ENCODE measurements around the gene TACR1. TPM values are rescaled to one million over a fixed set of nuclear protein-coding genes. Genes with fewer than 3 reads are reported as not detected.

Gene TACR1
- total and polyA plus RNA-seq, 2 donors (not counting 1 experiment from before 2014, with no cell fraction given) = 0.01 to 0.05 TPM

DNA sequence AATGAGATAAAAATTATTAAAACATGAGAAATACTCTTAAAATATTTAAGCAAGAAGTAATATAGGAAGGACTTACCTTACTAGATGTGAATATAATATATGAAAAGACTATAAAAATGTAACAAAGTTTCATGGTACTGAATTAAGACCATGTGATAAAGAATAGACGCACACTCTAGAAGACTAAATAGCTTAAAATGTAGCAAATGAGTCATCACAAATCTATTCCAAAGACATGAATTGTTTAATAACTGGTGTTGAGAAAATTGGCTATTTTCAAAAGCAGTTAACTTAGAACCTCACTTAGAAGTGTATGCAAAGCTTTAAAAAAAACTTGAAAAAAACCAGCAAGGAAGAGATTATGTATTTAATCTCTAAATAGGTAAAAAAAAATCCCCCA lies 176.8 kb downstream of the TACR1 start:
- Mint-ChIP-seq H3K27me3 (no peaks in the 10 kb centered on the region), H3K27ac (no peak overlapping the region), H3K4me3 (no peak overlapping the region), H3K9me3 (ENCODE audit: insufficient read depth) (peaks cover 3% of the 10 kb centered on the region), H3K4me1 (no peaks in the 10 kb centered on the region)
- Histone ChIP-seq H3K9ac (ENCODE audit: low read length) (no peak overlapping the region), H3K9me3 (ENCODE audit: control extremely low read depth in 1 of 3, control insufficient read depth in 2 of 3, insufficient read depth in 1 of 3, low read length in 2 of 3) (no peaks in the 10 kb centered on the region), H2AFZ (ENCODE audit: insufficient read depth, low read depth, low read length, poor library complexity, severe bottlenecking) (no peak overlapping the region), H3K79me2 (ENCODE audit: control insufficient read depth, insufficient read depth, low read length) (no peaks in the 10 kb centered on the region), H3K27me3 (replicated peaks in 1 of 4; ENCODE audit: control extremely low read depth in 1 of 4, control insufficient read depth in 3 of 4, insufficient read depth in 4 of 4, low read length in 3 of 4) (no peaks in the 10 kb centered on the region), H3K36me3 (replicated peaks in 1 of 2; ENCODE audit: control extremely low read depth in 1 of 2, control insufficient read depth in 1 of 2, extremely low read depth in 1 of 2, insufficient read depth in 2 of 2, low read length in 1 of 2) (no peaks in the 10 kb centered on the region), H3K27ac (ENCODE audit: low read length in 2 of 2) (no peak overlapping the region), H3K4me1 (ENCODE audit: control insufficient read depth in 2 of 2, insufficient read depth in 2 of 2, low read length in 2 of 2) (no peaks in the 10 kb centered on the region), H4K20me1 (ENCODE audit: control insufficient read depth, insufficient read depth, low read length, poor library complexity, severe bottlenecking) (no peaks in the 10 kb centered on the region), H3K4me2 (replicated peaks; ENCODE audit: low read depth, low read length, poor library complexity, severe bottlenecking) (no peak overlapping the region), H3K4me3 (ENCODE audit: control extremely low read depth in 1 of 5, extremely low read depth in 1 of 5, insufficient read depth in 1 of 5, low read depth in 2 of 5, low read length in 4 of 5) (no peak overlapping the region)
- no peak for ATAC-seq (ENCODE audit: low read depth)
- DNase-seq = no peak
- WGBS (ENCODE audit: insufficient coverage) = no CpG with 5 or more reads among the region's 1 CpG
- CTCF ChIA-PET = no interaction called here
- intact Hi-C loops (cut with micrococcal nuclease) = no loop called here
- POLR2A ChIA-PET = no interaction called here
- TF ChIP-seq EZH2 (IDR thresholded peaks at IDR 0.05; ENCODE audit: borderline replicate concordance, insufficient read depth, low read depth, low read length, poor library complexity, severe bottlenecking) = no peak
- TF ChIP-seq, protein P1, sequence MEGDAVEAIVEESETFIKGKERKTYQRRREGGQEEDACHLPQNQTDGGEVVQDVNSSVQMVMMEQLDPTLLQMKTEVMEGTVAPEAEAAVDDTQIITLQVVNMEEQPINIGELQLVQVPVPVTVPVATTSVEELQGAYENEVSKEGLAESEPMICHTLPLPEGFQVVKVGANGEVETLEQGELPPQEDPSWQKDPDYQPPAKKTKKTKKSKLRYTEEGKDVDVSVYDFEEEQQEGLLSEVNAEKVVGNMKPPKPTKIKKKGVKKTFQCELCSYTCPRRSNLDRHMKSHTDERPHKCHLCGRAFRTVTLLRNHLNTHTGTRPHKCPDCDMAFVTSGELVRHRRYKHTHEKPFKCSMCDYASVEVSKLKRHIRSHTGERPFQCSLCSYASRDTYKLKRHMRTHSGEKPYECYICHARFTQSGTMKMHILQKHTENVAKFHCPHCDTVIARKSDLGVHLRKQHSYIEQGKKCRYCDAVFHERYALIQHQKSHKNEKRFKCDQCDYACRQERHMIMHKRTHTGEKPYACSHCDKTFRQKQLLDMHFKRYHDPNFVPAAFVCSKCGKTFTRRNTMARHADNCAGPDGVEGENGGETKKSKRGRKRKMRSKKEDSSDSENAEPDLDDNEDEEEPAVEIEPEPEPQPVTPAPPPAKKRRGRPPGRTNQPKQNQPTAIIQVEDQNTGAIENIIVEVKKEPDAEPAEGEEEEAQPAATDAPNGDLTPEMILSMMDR (IDR thresholded peaks at IDR 0.05) = no peak

DNA sequence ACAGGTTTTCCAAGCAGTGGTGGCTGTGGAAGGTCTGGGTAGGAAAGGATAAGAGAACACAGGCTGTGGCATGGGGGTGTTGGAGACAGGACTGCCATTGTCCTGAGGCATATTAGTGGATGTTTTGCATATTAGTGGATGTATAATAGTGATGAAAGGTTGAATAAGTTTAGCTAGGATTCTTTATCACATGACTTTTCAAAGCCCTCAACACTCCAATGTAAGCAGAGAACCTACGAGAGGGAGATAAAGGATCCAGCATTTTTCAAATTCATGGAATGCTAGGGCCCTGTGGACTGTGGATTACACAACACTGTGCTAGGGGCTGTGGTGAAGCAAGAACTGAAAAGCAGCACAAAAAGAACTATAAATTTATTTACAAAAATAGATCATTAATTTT lies 177.6 kb downstream of the TACR1 start:
- H3K27ac Mint-ChIP-seq = no peak overlapping the region
- no peaks in the 10 kb centered on the region for H3K27me3 Mint-ChIP-seq
- no peak overlapping the region for H3K4me2 ChIP-seq (replicated peaks; ENCODE audit: low read depth, low read length, poor library complexity, severe bottlenecking)
- no peaks in the 10 kb centered on the region for H4K20me1 ChIP-seq (ENCODE audit: control insufficient read depth, insufficient read depth, low read length, poor library complexity, severe bottlenecking)
- no peaks in the 10 kb centered on the region for H3K27me3 ChIP-seq (replicated peaks in 1 of 4; ENCODE audit: control extremely low read depth in 1 of 4, control insufficient read depth in 3 of 4, insufficient read depth in 4 of 4, low read length in 3 of 4)
- H3K36me3 ChIP-seq (replicated peaks in 1 of 2; ENCODE audit: control extremely low read depth in 1 of 2, control insufficient read depth in 1 of 2, extremely low read depth in 1 of 2, insufficient read depth in 2 of 2, low read length in 1 of 2) = no peaks in the 10 kb centered on the region
- no peak overlapping the region for H3K27ac ChIP-seq (ENCODE audit: low read length in 2 of 2)
- H3K4me1 ChIP-seq (ENCODE audit: control insufficient read depth in 2 of 2, insufficient read depth in 2 of 2, low read length in 2 of 2) = no peaks in the 10 kb centered on the region
- peaks cover 3% of the 10 kb centered on the region for H3K9me3 Mint-ChIP-seq (ENCODE audit: insufficient read depth)
- DNase-seq (no peak), ATAC-seq (ENCODE audit: low read depth) (no peak)
- no peaks in the 10 kb centered on the region for H3K9me3 ChIP-seq (ENCODE audit: control extremely low read depth in 1 of 3, control insufficient read depth in 2 of 3, insufficient read depth in 1 of 3, low read length in 2 of 3)
- POLR2A ChIA-PET = no interaction called here
- TF ChIP-seq, protein P1 (IDR thresholded peaks at IDR 0.05) = no peak
- TF ChIP-seq EZH2 (IDR thresholded peaks at IDR 0.05; ENCODE audit: borderline replicate concordance, insufficient read depth, low read depth, low read length, poor library complexity, severe bottlenecking) = no peak
- no peaks in the 10 kb centered on the region for H3K4me1 Mint-ChIP-seq
- H3K79me2 ChIP-seq (ENCODE audit: control insufficient read depth, insufficient read depth, low read length) = no peaks in the 10 kb centered on the region
- no peak overlapping the region for H3K4me3 Mint-ChIP-seq
- no peak overlapping the region for H2AFZ ChIP-seq (ENCODE audit: insufficient read depth, low read depth, low read length, poor library complexity, severe bottlenecking)
- intact Hi-C loops (cut with micrococcal nuclease) = no loop called here
- no CpG with 5 or more reads among the region's 1 CpG for WGBS (ENCODE audit: insufficient coverage)
- CTCF ChIA-PET = no interaction called here
- no peak overlapping the region for H3K9ac ChIP-seq (ENCODE audit: low read length)
- no peak overlapping the region for H3K4me3 ChIP-seq (ENCODE audit: control extremely low read depth in 1 of 5, extremely low read depth in 1 of 5, insufficient read depth in 1 of 5, low read depth in 2 of 5, low read length in 4 of 5)

Measured in B cell (primary cell).